ENCODE measurements around the gene GALNT1.
A peak's percentile ranks its signal among the peaks of the same experiment; 100 is the strongest.

GALNT1 gene

DNA sequence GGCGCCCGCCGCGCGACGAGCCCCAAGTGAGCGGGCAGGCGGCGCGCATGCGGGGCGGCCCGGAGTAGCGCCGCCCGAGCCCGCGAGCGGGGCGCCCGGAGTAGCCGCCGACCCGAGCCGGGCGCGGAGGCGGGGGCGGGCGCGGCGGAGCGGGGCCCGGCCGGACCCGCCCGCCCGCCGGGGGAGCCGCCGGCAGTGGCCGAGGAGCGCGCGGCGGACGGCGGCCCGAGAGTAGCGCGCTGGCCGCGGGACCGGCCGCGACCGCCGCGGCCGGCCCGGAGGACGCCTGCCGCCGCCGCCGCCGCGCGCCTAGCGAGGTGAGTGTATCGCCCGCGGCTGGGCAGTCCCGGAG lies at the start of gene GALNT1:
Gene GALNT1, plus strand, starts transcription at position 195 of the 352 bp plus-strand sequence. CDS start 72,923 bp downstream, outside the sequence.
- TF ChIP-seq, protein P1, sequence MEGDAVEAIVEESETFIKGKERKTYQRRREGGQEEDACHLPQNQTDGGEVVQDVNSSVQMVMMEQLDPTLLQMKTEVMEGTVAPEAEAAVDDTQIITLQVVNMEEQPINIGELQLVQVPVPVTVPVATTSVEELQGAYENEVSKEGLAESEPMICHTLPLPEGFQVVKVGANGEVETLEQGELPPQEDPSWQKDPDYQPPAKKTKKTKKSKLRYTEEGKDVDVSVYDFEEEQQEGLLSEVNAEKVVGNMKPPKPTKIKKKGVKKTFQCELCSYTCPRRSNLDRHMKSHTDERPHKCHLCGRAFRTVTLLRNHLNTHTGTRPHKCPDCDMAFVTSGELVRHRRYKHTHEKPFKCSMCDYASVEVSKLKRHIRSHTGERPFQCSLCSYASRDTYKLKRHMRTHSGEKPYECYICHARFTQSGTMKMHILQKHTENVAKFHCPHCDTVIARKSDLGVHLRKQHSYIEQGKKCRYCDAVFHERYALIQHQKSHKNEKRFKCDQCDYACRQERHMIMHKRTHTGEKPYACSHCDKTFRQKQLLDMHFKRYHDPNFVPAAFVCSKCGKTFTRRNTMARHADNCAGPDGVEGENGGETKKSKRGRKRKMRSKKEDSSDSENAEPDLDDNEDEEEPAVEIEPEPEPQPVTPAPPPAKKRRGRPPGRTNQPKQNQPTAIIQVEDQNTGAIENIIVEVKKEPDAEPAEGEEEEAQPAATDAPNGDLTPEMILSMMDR (IDR thresholded peaks at IDR 0.05; ENCODE audit: control insufficient read depth, insufficient read depth, low read depth, low read length, missing control alignments), result no peak
- peak within 1 kb of the TSS; percentile 64 for H3K4me3 ChIP-seq (ENCODE audit: control insufficient read depth, low read depth, low read length)
- no peak for DNase-seq (ENCODE audit: low read depth)

DNA sequence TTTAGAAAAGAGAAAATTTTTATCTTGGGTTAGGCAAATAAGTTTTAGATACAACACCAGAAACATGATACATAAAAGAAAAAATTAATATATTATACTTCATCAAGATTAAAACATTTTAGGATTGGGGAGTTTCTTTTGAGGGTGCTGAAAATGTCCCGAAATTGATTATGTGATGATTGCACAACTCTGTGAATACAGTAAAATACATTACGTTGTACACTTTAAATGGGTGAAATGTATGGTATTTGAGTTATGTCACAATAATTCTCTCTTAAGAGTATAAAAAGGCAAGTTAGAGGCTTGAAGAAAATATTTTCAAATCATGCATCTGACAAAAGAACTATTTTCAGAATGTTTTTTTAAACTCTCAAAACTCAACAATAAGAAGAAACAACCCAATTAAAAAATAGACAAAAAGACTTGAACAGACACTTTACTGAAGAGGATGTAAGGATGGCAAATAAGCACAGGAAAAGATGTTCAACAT lies 47.6 kb upstream of the GALNT1 start:
- TF ChIP-seq, protein P1 (IDR thresholded peaks at IDR 0.05; ENCODE audit: control insufficient read depth, insufficient read depth, low read depth, low read length, missing control alignments), result no peak
- H3K4me3 ChIP-seq (ENCODE audit: control insufficient read depth, low read depth, low read length), result no peak overlapping the region
- no peak for DNase-seq (ENCODE audit: low read depth)

GRCh38 chr18:35535297-35535696 lies 46.2 kb upstream of the GALNT1 start:
- H3K4me3 ChIP-seq (ENCODE audit: control insufficient read depth, low read depth, low read length), result no peak overlapping the region
- TF ChIP-seq, protein P1 (IDR thresholded peaks at IDR 0.05; ENCODE audit: control insufficient read depth, insufficient read depth, low read depth, low read length, missing control alignments), result no peak
- no peak for DNase-seq (ENCODE audit: low read depth)

DNA sequence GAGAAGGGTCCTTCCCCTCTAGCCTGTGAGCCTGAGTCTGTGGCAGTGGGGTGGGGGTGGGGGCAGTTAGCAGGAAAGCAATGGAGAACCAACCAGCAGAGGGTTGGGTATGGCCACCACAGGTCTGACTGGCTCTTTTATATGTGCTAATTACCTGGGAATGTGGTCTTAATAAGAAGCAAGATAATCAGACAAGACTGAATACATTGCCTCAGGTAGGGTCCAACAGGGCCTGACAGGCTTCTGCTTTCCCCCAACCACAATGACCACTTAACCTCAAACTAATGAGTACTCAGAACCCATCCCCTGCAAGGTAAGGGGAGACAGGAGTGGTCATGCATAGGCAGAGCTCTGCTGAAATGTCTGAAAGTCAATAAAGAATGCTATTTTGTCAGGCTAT lies 39.2 kb upstream of the GALNT1 start:
- no peak overlapping the region for H3K4me3 ChIP-seq (ENCODE audit: control insufficient read depth, low read depth, low read length)
- no peak for DNase-seq (ENCODE audit: low read depth)
- TF ChIP-seq, protein P1 (IDR thresholded peaks at IDR 0.05; ENCODE audit: control insufficient read depth, insufficient read depth, low read depth, low read length, missing control alignments), result no peak

DNA sequence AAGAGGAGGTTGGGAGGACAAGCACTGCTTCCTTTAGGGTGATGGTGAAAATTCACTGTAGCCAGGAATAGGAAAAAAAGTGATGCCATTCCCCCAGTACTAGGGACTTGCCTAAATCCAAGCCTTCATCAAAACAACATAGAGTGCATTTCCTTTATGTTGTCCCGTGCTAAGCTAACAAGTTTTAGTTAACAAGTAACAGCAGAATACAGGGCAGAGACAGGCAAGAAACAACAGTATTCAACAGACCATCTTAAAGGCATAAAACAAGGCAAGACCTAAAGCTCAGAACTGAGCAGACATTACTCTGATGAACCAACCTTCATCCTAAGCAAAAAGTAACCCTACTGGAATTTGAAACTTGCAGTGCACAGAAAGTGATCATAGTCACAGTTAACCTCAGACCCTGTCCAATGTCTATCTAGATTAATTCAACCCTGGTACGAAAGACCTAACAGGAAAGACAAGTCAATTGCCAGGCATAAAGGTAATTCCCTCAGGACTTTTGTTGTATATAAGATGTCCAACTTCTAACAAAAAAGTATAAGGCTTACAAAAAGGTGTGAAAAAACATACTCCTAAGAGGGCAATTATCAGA lies 34.4 kb upstream of the GALNT1 start:
- no peak for DNase-seq (ENCODE audit: low read depth)
- TF ChIP-seq, protein P1 (IDR thresholded peaks at IDR 0.05; ENCODE audit: control insufficient read depth, insufficient read depth, low read depth, low read length, missing control alignments), result no peak
- H3K4me3 ChIP-seq (ENCODE audit: control insufficient read depth, low read depth, low read length), result no peak overlapping the region

- no peak for DNase-seq (ENCODE audit: low read depth)
- no peak overlapping the region for H3K4me3 ChIP-seq (ENCODE audit: control insufficient read depth, low read depth, low read length)
- TF ChIP-seq, protein P1 (IDR thresholded peaks at IDR 0.05; ENCODE audit: control insufficient read depth, insufficient read depth, low read depth, low read length, missing control alignments), result no peak
These were observed 32.0 kb upstream of the GALNT1 start for GRCh38 chr18:35549564-35549963.

Data from AG09309 (cell line).